ENCODE data around the gene ACTR3. TPM values are rescaled to one million over a fixed set of nuclear protein-coding genes. Genes with fewer than 3 reads are reported as not detected.
A peak's percentile ranks its signal among the peaks of the same experiment; 100 is the strongest.

Gene ACTR3
- total RNA-seq, 1 experiment from 2014 or later = 296 TPM

- no peak for TF ChIP-seq CTCF (IDR thresholded peaks at IDR 0.05; ENCODE audit: unreplicated experiment)
- Mint-ChIP-seq H3K4me3 (ENCODE audit: low read depth, unreplicated experiment) (peak overlapping the region; percentile 90), H3K4me1 (ENCODE audit: low read depth, unreplicated experiment) (peaks cover 70% of the 10 kb centered on the region), H3K9me3 (ENCODE audit: low read depth, unreplicated experiment) (no peaks in the 10 kb centered on the region), H3K27me3 (ENCODE audit: unreplicated experiment) (no peaks in the 10 kb centered on the region), H3K36me3 (ENCODE audit: insufficient read depth, unreplicated experiment) (peaks cover 72% of the 10 kb centered on the region), H3K27ac (ENCODE audit: unreplicated experiment) (peak overlapping the region; percentile 98)
- CTCF ChIA-PET = interaction anchor here (0.6 kb wide), 1 partner anchor 14 kb away, joined by 3 read pairs; no protein-coding TSS in a partner anchor
- TSS peak; percentile 37 for BruUV-seq (replicated peaks)
- intact Hi-C loops (cut with micrococcal nuclease; ENCODE audit: unreplicated experiment) = loop anchor here (5.0 to 10.0 kb wide), 2 partner anchors 93 to 664 kb away; no protein-coding TSS in a partner anchor
- peak; percentile 52 for DNase-seq
Measured at GRCh38 chr2:113890253-113891235, 655 bp downstream of the ACTR3 start.

GRCh38 chr2:113891265-113891959, 1.5 kb downstream of the ACTR3 start:
- no peaks in the 10 kb centered on the region for H3K9me3 Mint-ChIP-seq (ENCODE audit: low read depth, unreplicated experiment)
- intact Hi-C loops (cut with micrococcal nuclease; ENCODE audit: unreplicated experiment) = loop anchor here (5.0 to 10.0 kb wide), 2 partner anchors 94 to 663 kb away; no protein-coding TSS in a partner anchor
- BruUV-seq (replicated peaks) = no TSS peak
- CTCF ChIA-PET = no interaction called here
- peaks cover 72% of the 10 kb centered on the region for H3K4me1 Mint-ChIP-seq (ENCODE audit: low read depth, unreplicated experiment)
- H3K27me3 Mint-ChIP-seq (ENCODE audit: unreplicated experiment) = no peaks in the 10 kb centered on the region
- peak overlapping the region; percentile 98 for H3K27ac Mint-ChIP-seq (ENCODE audit: unreplicated experiment)
- H3K4me3 Mint-ChIP-seq (ENCODE audit: low read depth, unreplicated experiment) = peak overlapping the region; percentile 90
- TF ChIP-seq CTCF (IDR thresholded peaks at IDR 0.05; ENCODE audit: unreplicated experiment) = no peak
- no peak for DNase-seq
- H3K36me3 Mint-ChIP-seq (ENCODE audit: insufficient read depth, unreplicated experiment) = peaks cover 74% of the 10 kb centered on the region

- Mint-ChIP-seq H3K9me3 (ENCODE audit: low read depth, unreplicated experiment) (no peaks in the 10 kb centered on the region), H3K27ac (ENCODE audit: unreplicated experiment) (peak overlapping the region; percentile 98), H3K4me3 (ENCODE audit: low read depth, unreplicated experiment) (peak overlapping the region; percentile 90), H3K36me3 (ENCODE audit: insufficient read depth, unreplicated experiment) (peaks cover 74% of the 10 kb centered on the region), H3K4me1 (ENCODE audit: low read depth, unreplicated experiment) (peaks cover 71% of the 10 kb centered on the region), H3K27me3 (ENCODE audit: unreplicated experiment) (no peaks in the 10 kb centered on the region)
- DNase-seq = no peak
- no peak for TF ChIP-seq CTCF (IDR thresholded peaks at IDR 0.05; ENCODE audit: unreplicated experiment)
- intact Hi-C loops (cut with micrococcal nuclease; ENCODE audit: unreplicated experiment) = loop anchor here (5.0 to 10.0 kb wide), 2 partner anchors 95 to 663 kb away; no protein-coding TSS in a partner anchor
- CTCF ChIA-PET = no interaction called here
- no TSS peak for BruUV-seq (replicated peaks)
Measured at GRCh38 chr2:113892004-113892710, 2.3 kb downstream of the ACTR3 start.
